Lower leg skin (tissue), 3 donors: ENCODE data around the gene IMMP2L.

Experiments
- CTCF ChIP-seq, 3 donors: fragments of 450-650 bp; IDR thresholded peaks; one replicate each; pipeline ENCODE4 v1.5.1; 2016; ENCODE audit warnings: antibody characterized with exemption in 3 of 3, mild to moderate bottlenecking in 3 of 3, moderate library complexity in 2 of 3
- POLR2A ChIP-seq, 2 donors: fragments of 450-650 bp; IDR thresholded peaks; one replicate each; pipeline ENCODE4 v1.6.1; 2016 to 2017; ENCODE audit warnings: antibody characterized with exemption in 2 of 2, mild to moderate bottlenecking in 1 of 2, moderate library complexity in 1 of 2

- TF ChIP-seq CTCF (IDR thresholded peaks at IDR 0.05) = no peak
- TF ChIP-seq POLR2A (IDR thresholded peaks at IDR 0.05) = no peak
Observed at GRCh38 chr7:111210996-111211395, 351.3 kb downstream of the IMMP2L start.
